GM12892 (cell line): Measurements from ENCODE around the gene SLC24A5.

Experiments used
- POLR2A ChIP-seq: IDR thresholded peaks from 2 replicates; pipeline ENCODE4 v1.6.1; 2011; ENCODE audit warnings: low read depth, low read length, control low read depth
- POLR2AphosphoS5 ChIP-seq: IDR thresholded peaks from 2 replicates; pipeline ENCODE4 v1.6.1; 2011; ENCODE audit warnings: low read depth, low read length, control low read depth

GRCh38 chr15:48178648-48178931 lies 57.8 kb downstream of the SLC24A5 start:
- TF ChIP-seq POLR2A (no peak), POLR2AphosphoS5 (no peak)
